H9 (cell line): Measurements from ENCODE around the gene AHCY. TPM values are rescaled to one million over a fixed set of nuclear protein-coding genes. Genes with fewer than 3 reads are reported as not detected.

Experiments
- DNase-seq: peaks from one replicate; pipeline ENCODE4 v3.0.0-alpha.2; 2017
- H2AFZ ChIP-seq: one replicate; pipeline ENCODE4 v1.6.1; 2013; ENCODE audit warnings: mild to moderate bottlenecking, low read length, control low read depth, moderate library complexity
- H2AK5ac ChIP-seq: 2 replicates; pipeline ENCODE4 v1.6.1; 2013; ENCODE audit warnings: low read length, control low read depth, mixed read lengths; ENCODE audit not compliant: insufficient read length
- H2BK120ac ChIP-seq: one replicate; pipeline ENCODE4 v1.6.1; 2013; ENCODE audit warnings: low read depth, mild to moderate bottlenecking, low read length, control low read depth, inconsistent platforms; ENCODE audit not compliant: poor library complexity, severe bottlenecking
- H2BK12ac ChIP-seq: 2 replicates; pipeline ENCODE4 v1.6.1; 2013; ENCODE audit warnings: low read length, control low read depth, mixed read lengths, low read depth; ENCODE audit not compliant: insufficient read length
- H2BK15ac ChIP-seq: 2 replicates; pipeline ENCODE4 v1.6.1; 2013; ENCODE audit warnings: low read depth, low read length, control low read depth
- H2BK20ac ChIP-seq: one replicate; pipeline ENCODE4 v1.6.1; 2013; ENCODE audit warnings: low read depth, mild to moderate bottlenecking, low read length, control low read depth, inconsistent platforms; ENCODE audit not compliant: poor library complexity, severe bottlenecking
- H2BK5ac ChIP-seq: 2 replicates; pipeline ENCODE4 v1.6.1; 2013; ENCODE audit warnings: low read length, control low read depth, mixed read lengths; ENCODE audit not compliant: insufficient read length
- H3K14ac ChIP-seq: 2 replicates; pipeline ENCODE4 v1.6.1; 2013; ENCODE audit warnings: low read length, control low read depth; ENCODE audit not compliant: insufficient read depth
- H3K18ac ChIP-seq: 2 replicates; pipeline ENCODE4 v1.6.1; 2013; ENCODE audit warnings: low read depth, mild to moderate bottlenecking, mixed read lengths, low read length, control low read depth; ENCODE audit not compliant: insufficient read length
- H3K23ac ChIP-seq: 2 replicates; pipeline ENCODE4 v1.6.1; 2013; ENCODE audit warnings: low read length, control low read depth, mixed read lengths, low read depth; ENCODE audit not compliant: insufficient read length
- H3K23me2 ChIP-seq: 2 replicates; pipeline ENCODE4 v1.6.1; 2013; ENCODE audit warnings: low read depth, mild to moderate bottlenecking, mixed read lengths, low read length, control low read depth; ENCODE audit not compliant: insufficient read length, poor library complexity, severe bottlenecking
- H3K27ac ChIP-seq: 2 replicates; pipeline ENCODE4 v1.5.1; 2013; ENCODE audit warnings: low read length, control low read depth, mixed read lengths, low read depth; ENCODE audit not compliant: insufficient read length
- H3K27me3 ChIP-seq: 2 replicates; pipeline ENCODE4 v1.6.1; 2013; ENCODE audit warnings: low read length, control low read depth, inconsistent platforms; ENCODE audit not compliant: insufficient read depth
- H3K4ac ChIP-seq: 2 replicates; pipeline ENCODE4 v1.6.1; 2013; ENCODE audit warnings: low read depth, mild to moderate bottlenecking, control low read depth, inconsistent platforms, low read length, moderate library complexity
- H3K4me1 ChIP-seq: 2 replicates; pipeline ENCODE4 v1.6.1; 2013; ENCODE audit warnings: low read length, control low read depth, inconsistent platforms; ENCODE audit not compliant: insufficient read depth
- H3K4me2 ChIP-seq: 2 replicates; pipeline ENCODE4 v1.6.1; 2013; ENCODE audit warnings: low read length, control low read depth, mixed read lengths; ENCODE audit not compliant: insufficient read length, insufficient read depth
- H3K56ac ChIP-seq: 2 replicates; pipeline ENCODE4 v1.6.1; 2013; ENCODE audit warnings: low read depth, mild to moderate bottlenecking, mixed read lengths, low read length, control low read depth; ENCODE audit not compliant: insufficient read length
- H3K79me1 ChIP-seq: 2 replicates; pipeline ENCODE4 v1.6.1; 2013; ENCODE audit warnings: low read depth, mild to moderate bottlenecking, moderate library complexity, low read length, control low read depth, inconsistent platforms; ENCODE audit not compliant: insufficient read depth, poor library complexity, severe bottlenecking
- H3K79me2 ChIP-seq: 2 replicates; pipeline ENCODE4 v1.6.1; 2013; ENCODE audit warnings: low read length, control low read depth, inconsistent platforms; ENCODE audit not compliant: insufficient read depth
- H3K9ac ChIP-seq: 2 replicates; pipeline ENCODE4 v1.6.1; 2013; ENCODE audit warnings: low read length, control low read depth, mixed read lengths; ENCODE audit not compliant: insufficient read length; ENCODE audit errors: extremely low read depth
- H3K9me3 ChIP-seq: one replicate; pipeline ENCODE4 v1.6.1; 2013; ENCODE audit warnings: low read depth, low read length, inconsistent platforms; ENCODE audit not compliant: control insufficient read depth
- H3T11ph ChIP-seq: one replicate; pipeline ENCODE4 v1.6.1; 2013; ENCODE audit warnings: mild to moderate bottlenecking, low read length, control low read depth, inconsistent platforms
- H4K20me1 ChIP-seq: one replicate; pipeline ENCODE4 v1.6.1; 2013; ENCODE audit not compliant: control insufficient read depth, insufficient read length, insufficient read depth
- H4K5ac ChIP-seq: 2 replicates; pipeline ENCODE4 v1.6.1; 2013; ENCODE audit warnings: low read depth, mild to moderate bottlenecking, mixed read lengths, low read length, control low read depth; ENCODE audit not compliant: insufficient read length
- H4K8ac ChIP-seq: replicated peaks from 2 replicates; pipeline ENCODE4 v1.6.1; 2013; ENCODE audit warnings: low read length, control low read depth, mixed read lengths, low read depth; ENCODE audit not compliant: insufficient read length
- H4K91ac ChIP-seq: 2 replicates; pipeline ENCODE4 v1.6.1; 2013; ENCODE audit warnings: low read depth, mild to moderate bottlenecking, moderate library complexity, mixed read lengths, low read length, control low read depth; ENCODE audit not compliant: insufficient read length
- H3K27ac Mint-ChIP-seq, 3 experiments: 2 replicates in 2 of 3; 3 replicates in 1 of 3; pipeline ENCODE4 v1.8.0; 2020 to 2021; ENCODE audit warnings: mixed read lengths in 3 of 3, mild to moderate bottlenecking in 1 of 3, moderate library complexity in 1 of 3
- H3K27me3 Mint-ChIP-seq: 2 replicates; pipeline ENCODE4 v1.8.0; 2021; ENCODE audit warnings: low read depth, mild to moderate bottlenecking, moderate library complexity, mixed read lengths
- H3K36me3 Mint-ChIP-seq, 3 experiments: 2 replicates in 2 of 3; 3 replicates in 1 of 3; pipeline ENCODE4 v1.8.0; 2020 to 2021; ENCODE audit warnings: low read depth in 3 of 3, mixed read lengths in 3 of 3; ENCODE audit not compliant: insufficient read depth in 1 of 3
- H3K4me1 Mint-ChIP-seq, 2 experiments: 2 replicates each; pipeline ENCODE4 v1.8.0; 2020; ENCODE audit warnings: mixed read lengths in 2 of 2
- H3K4me3 Mint-ChIP-seq, 2 experiments: 2 replicates in 1 of 2; 3 replicates in 1 of 2; pipeline ENCODE4 v1.8.0; 2020 to 2021; ENCODE audit warnings: mild to moderate bottlenecking in 2 of 2, mixed read lengths in 2 of 2, moderate library complexity in 1 of 2
- H3K9me3 Mint-ChIP-seq, 2 experiments: 2 replicates in 1 of 2; 3 replicates in 1 of 2; pipeline ENCODE4 v1.8.0; 2020; ENCODE audit warnings: mild to moderate bottlenecking in 2 of 2, mixed read lengths in 2 of 2, moderate library complexity in 1 of 2
- WGBS: extraction: QIAGEN DNeasy Blood & Tissue Kit; methylation state at CpG from one replicate; pipeline ENCODE4 v1.1.7; 2013; ENCODE audit warnings: missing lambda C conversion rate, low lambda C conversion rate, mixed read lengths; ENCODE audit not compliant: insufficient read length; ENCODE audit errors: extremely low coverage; 5-methylcytosine and 5-hydroxymethylcytosine counted together
- total RNA-seq: library from RNA; stranded (reverse); gene quantifications from 2 replicates; pipeline ENCODE4 v1.2.1, GENCODE V29; 2021
- TF ChIP-seq, protein P1 (sequence below): fragments of 200-600 bp; sonication (generic); conservative IDR thresholded peaks from 3 replicates; pipeline ENCODE4 v1.8.0; 2021; ENCODE audit warnings: antibody characterized with exemption, mild to moderate bottlenecking

The AHCY gene
- total RNA-seq, 1 experiment from 2014 or later: 461 TPM

DNA sequence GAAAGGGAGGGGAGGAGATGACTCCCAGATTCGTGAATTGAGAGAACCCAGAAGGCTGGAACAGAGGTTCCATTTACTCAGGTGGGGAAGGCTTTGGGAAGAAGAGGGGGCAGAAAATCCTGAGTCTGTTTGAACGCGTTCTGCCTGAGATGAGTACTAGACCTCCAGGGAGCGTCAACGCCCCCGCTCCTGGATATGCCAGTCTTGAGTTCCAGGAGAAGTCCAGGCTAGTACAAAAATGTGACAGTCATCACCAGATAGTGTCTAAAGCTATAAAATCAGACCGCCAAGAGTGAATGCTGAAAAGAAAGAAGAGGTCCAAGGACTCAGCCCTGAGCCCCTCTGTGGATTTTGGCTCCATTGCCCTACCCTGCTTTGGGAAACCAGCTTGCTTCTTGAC is 8.6 kb downstream of the AHCY start:
- Mint-ChIP-seq H3K9me3 (no peaks in the 10 kb centered on the region), H3K4me1 (peaks cover 3 to 4% of the 10 kb centered on the region in 2 experiments; a peak in 1 of 4 replicates), H3K27me3 (no peaks in the 10 kb centered on the region), H3K36me3 (peaks cover 60 to 75% (median 72%) of the 10 kb centered on the region in 3 experiments), H3K4me3 (no peak overlapping the region), H3K27ac (peak overlapping the region in 1 of 3 experiments; percentile 47; a peak in 2 of 7 replicates)
- H2BK5ac ChIP-seq: no peak overlapping the region
- no peak overlapping the region for H2BK120ac ChIP-seq
- H4K91ac ChIP-seq: no peak overlapping the region
- no peaks in the 10 kb centered on the region for H3K23me2 ChIP-seq
- TF ChIP-seq, protein P1, sequence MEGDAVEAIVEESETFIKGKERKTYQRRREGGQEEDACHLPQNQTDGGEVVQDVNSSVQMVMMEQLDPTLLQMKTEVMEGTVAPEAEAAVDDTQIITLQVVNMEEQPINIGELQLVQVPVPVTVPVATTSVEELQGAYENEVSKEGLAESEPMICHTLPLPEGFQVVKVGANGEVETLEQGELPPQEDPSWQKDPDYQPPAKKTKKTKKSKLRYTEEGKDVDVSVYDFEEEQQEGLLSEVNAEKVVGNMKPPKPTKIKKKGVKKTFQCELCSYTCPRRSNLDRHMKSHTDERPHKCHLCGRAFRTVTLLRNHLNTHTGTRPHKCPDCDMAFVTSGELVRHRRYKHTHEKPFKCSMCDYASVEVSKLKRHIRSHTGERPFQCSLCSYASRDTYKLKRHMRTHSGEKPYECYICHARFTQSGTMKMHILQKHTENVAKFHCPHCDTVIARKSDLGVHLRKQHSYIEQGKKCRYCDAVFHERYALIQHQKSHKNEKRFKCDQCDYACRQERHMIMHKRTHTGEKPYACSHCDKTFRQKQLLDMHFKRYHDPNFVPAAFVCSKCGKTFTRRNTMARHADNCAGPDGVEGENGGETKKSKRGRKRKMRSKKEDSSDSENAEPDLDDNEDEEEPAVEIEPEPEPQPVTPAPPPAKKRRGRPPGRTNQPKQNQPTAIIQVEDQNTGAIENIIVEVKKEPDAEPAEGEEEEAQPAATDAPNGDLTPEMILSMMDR: no peak
- H3K9ac ChIP-seq: no peak overlapping the region
- H4K5ac ChIP-seq: no peak overlapping the region
- no peak overlapping the region for H2BK15ac ChIP-seq
- no peaks in the 10 kb centered on the region for H4K20me1 ChIP-seq
- H3T11ph ChIP-seq: no peak overlapping the region
- DNase-seq: no peak
- no peak overlapping the region for H4K8ac ChIP-seq
- no peaks in the 10 kb centered on the region for H3K9me3 ChIP-seq
- H2AFZ ChIP-seq: no peak overlapping the region
- H2AK5ac ChIP-seq: no peak overlapping the region
- no peak overlapping the region for H2BK20ac ChIP-seq
- no peaks in the 10 kb centered on the region for H3K27me3 ChIP-seq
- peaks cover 18% of the 10 kb centered on the region; the same call in 1 of the 2 replicates for H3K79me2 ChIP-seq
- H3K18ac ChIP-seq: no peak overlapping the region
- H3K23ac ChIP-seq: no peak overlapping the region
- WGBS: no CpG with 5 or more reads among the region's 7 CpGs
- H3K14ac ChIP-seq: no peak overlapping the region
- no peak overlapping the region for H3K4ac ChIP-seq
- no peak overlapping the region for H2BK12ac ChIP-seq
- H3K27ac ChIP-seq: no peak overlapping the region
- H3K4me2 ChIP-seq: no peak overlapping the region
- peaks cover 3% of the 10 kb centered on the region for H3K79me1 ChIP-seq
- no peaks in the 10 kb centered on the region for H3K4me1 ChIP-seq
- H3K56ac ChIP-seq: no peak overlapping the region
